AG08396 (cell line): ENCODE measurements around the gene ASB5.
"Not testable (repeated sequence)": the region's sequence is repeated elsewhere in the genome, so short reads cannot be mapped to it uniquely, and the experiment has no call there.

ENCODE experiments used
- DNase-seq: peaks from one replicate; pipeline ENCODE4 v3.0.0; 2012; ENCODE audit warnings: low spot score, mixed read lengths

The ASB5 gene, protein sequence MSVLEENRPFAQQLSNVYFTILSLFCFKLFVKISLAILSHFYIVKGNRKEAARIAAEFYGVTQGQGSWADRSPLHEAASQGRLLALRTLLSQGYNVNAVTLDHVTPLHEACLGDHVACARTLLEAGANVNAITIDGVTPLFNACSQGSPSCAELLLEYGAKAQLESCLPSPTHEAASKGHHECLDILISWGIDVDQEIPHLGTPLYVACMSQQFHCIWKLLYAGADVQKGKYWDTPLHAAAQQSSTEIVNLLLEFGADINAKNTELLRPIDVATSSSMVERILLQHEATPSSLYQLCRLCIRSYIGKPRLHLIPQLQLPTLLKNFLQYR

DNA sequence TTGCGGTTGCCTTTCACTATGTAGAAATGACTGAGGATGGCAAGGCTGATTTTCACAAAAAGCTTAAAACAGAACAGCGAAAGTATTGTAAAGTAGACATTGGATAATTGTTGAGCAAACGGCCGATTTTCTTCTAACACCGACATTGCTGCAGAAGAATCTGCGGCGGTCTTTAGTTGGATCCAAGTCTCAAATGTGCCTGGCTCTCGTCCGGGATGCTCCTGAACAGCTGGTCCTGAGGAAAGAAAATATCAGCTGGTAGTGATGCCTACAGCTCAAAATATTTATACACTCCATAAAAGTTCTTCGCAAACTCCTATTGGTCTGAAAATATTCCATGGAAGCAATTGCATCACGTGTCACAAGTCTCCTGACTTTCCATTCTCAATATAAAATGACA lies at the start of gene ASB5:
Gene ASB5, minus strand, starts transcription at position 260 of the 400 bp plus-strand sequence. Its CDS starts 114 bp downstream, at position 146.
- DNase-seq = no peak

DNA sequence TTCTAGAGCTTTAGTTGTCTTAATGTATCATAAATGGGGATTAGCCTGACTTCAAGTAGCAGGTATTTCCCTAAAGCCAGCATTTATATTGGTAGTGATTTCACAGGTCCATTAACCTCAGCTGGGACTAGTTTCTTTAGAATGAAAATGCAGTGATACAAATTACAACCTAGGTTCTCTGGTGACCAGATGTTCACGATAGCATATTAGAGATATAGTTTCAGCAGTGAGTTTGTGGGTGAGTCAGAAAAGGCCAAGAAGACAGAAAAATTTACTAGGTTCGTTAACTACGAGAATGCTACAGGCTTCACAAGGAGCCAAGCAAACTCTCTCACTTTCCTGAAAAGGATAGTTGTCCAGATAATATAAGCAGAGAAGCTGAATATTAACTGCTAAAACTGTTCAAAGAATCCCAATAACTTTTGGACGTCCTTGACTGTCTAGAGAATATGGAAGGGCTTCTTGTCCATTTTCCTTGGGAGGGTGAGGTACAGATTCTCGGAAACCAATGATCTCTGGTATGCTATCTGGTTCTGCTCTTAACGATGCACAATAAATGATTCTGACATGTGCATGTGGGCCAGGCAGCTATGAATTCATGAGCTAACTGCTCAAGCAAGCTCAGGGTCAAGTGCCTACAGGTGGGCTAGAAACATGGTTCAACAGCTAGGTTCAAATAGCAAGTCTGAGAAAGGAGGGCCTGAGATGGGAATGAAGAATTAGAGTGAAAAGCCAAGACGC lies 44.7 kb upstream of the ASB5 start:
- DNase-seq = no peak

DNA sequence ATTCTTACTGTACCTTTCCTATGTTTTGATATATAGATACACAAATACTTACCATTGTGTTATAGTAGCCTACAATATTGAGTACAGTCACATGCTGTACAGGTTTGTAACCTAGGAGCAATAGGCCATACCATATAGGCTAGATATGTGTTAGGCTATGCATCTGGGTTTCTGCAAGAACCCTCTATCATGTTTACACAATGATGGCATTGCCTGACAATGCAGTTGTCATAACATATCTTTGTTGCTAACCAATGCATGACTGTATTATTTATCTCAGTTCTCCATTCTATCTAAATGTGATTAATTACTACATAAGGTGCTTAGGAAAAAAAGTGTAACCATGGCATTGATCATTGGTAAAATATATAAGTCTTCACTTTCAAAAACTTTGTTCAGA lies 40.8 kb upstream of the ASB5 start:
- no peak for DNase-seq

DNA sequence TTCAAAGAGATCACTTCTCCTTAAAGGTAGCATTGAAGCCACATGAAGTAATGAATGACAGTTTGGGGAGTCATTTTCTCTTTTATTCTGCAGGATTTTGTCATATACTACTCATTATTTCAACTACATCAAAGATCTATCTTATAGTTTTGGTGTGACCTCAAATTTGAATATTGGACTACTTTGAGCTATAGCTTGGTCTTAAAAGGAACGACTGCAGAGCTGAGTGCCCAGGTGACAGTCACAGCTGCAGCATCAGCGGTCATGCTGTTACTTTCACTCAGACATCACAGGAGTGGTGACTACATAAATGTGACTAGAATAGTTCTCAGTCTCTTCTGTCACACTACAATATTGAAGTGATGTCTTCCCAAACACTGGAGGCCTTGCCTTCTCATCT lies 40.0 kb upstream of the ASB5 start:
- DNase-seq = no peak

DNA sequence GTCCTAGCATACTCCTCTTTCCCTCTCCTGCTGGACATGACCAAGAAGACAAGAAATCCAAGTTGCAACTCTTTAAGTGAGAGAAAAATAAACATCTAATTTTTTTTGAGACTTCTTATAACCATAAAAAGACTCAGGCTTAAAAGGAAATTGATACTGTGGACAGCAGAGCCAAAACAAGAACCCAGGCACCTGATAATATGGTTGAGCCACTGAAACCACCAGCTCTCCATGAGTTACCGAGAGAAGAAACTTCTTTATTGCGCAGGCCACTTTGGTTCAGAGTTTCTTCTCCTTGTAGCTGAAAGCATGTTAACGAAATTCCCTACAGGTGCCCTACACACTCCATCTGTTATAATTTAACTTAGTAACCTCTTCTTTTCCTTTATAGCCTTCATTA lies 39.4 kb upstream of the ASB5 start:
- DNase-seq = no peak

DNA sequence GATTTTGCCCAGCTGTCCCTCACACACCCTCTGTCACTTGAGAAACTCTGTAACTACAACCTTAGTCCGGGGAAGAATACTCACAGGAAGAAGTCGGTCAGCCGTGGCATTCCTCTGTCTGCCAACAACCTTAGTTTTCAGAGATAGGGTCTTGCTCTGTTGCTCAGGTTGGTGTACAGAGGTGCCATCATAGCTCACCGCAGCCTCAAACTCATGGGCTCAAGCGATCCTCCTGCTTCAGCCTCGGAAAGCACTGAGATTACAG lies 38.6 kb upstream of the ASB5 start:
- no peak for DNase-seq

DNA sequence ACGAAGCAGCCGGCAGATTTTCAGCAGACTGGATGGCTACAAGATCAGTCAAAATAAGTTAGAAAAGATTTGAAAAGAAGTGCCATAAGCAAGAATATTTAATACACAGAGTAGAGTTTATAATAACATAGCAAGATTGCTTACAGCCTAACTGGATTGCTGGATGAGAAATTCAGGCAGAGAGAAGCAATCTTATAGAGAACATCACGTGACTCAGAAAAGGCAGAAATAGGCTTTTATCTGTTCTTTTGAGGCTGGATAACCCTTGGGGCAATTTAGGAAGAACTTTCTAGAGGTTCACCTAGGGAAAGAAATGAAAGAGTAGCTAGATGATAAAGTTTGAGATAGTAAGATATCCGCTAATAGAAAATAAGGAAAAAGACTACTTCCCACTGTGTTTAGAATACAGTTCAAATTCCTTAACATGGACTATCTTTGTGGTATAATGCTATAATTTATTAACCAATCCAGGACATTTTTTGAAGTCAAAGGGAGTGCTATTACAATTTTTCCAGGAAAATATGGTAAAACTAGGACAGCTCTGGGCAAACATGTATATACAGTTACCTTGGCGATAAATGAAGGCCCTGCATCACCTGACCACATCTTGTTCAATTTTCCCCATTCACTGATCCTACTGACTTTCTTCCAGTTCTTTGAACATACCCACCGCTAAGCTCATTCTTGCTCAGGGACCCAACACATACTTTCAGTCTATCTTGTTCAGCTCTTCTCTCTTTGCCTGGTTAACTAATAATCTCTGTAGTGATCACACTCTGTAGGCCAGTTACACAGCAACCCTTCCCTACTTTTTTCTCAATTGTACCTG lies 38.0 kb upstream of the ASB5 start:
- no peak for DNase-seq

DNA sequence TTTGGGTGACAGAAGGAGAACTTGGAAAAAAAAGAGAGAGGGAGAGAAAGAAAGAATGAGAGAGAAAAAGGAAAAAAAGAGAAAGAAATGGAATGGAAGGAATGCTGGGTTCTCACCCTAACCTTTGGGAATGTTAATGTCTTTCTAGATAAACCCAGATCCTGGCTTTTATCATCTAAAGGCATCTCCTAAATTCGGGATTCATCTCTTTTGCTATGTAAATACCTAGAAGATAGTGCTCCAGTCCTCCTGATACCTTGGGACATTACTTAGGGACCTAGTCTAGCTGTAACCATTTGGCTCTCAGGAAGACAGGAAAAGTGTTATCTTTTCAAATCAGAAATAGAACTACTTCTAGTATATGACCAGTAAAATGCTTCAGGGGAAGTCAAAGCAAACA lies 34.9 kb upstream of the ASB5 start:
- no peak for DNase-seq

DNA sequence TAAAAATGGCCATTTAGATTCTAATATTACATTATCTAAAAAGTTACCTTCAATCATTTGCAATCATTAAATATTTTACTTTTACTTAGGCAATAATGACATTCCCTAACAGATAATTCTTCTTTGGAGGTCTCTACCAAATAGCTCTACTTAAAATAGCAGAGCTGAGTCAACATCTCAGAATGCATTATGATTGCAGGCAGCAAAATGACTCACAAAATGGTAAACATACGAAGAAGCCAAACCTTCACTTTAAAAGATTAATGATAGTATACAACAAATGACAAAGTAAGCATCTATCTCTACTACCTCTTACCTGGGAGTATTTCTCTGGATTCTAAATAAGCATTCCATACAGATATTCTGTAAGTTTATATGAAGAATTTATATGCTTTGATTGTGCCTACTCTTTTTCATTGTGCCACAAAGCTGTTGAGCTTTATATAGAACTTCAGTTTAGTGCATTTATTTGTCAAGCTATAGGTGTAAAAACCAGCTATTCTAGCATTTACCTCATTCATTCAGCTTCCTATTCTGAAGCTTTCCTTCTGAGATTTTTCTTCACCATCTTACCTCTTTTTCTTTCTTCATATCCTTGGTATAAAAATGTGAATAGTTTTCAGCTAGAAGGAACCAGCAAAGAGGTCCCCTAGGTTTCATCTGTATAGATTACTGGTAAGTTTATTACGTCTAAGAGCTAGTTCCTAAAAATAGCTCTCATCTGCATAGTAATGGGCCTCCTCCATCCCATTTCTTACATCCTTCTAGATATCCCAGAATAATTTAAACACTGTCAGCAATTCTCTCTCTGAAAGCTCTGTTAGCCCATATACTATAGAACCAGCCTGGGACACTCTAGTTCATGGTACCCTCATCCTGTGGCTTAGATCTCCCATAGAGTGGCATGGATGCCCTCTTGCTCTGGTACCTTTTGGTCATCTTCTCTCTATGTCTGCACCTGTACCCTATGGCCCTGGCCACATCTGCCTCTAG lies 33.6 kb upstream of the ASB5 start:
- DNase-seq = peak; percentile 35

DNA sequence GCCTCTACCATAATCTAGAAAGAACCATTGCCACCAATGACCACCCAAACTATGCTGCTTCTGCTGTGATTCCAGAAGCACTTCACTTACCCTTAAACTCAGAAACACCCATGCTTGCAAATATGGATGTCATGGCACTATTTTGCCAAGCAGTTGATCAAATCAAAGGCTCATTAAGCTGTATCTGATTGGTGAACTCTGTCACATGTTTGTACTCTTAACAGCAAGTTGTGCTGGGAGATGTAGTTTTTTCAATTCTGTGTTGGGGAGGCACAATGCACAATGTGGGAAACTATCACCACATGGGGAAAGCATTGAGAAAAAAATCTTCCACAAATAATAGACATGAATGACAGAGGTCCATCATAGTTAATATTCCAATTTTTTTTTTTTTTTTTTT lies 31.5 kb upstream of the ASB5 start:
- DNase-seq = no peak

DNA sequence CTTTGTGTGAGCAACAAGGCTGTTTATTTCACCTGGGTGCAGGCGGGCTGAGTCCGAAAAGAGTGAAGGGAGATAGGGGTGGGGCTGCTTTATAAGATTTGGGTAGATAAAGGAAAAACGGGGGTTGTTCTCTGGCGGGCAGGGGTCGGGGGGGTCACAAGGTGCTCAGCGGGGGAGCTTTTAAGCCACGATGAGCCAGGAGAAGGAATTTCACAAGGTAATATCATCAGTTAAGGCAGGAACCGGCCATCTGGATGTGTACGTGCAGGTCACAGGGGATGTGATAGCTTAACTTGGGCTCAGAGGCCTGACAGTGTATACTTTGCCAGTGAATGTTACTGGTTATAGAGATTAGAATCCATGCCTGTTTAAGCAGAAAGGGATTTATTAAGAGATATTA lies 31.0 kb upstream of the ASB5 start:
- no peak for DNase-seq

DNA sequence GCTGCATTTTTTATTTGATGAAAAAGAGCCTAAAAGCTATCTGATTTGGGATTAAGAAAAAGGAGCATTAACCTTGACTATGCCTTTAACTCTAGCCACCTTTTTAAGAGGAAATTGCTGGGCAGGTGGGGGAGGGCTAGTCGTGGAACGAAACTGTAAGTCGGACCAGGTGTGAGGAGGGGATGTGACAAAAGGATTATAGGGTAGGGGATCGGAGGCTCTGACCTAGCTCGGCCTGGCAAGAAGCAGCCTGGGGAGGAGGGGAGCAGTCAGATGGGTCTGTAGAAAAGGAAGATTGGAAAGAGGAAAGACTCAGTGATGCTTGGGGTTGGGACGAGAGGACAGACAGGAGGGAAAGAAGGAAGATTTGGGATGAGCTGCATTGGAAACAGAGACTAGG lies 29.6 kb upstream of the ASB5 start:
- DNase-seq = no peak

DNA sequence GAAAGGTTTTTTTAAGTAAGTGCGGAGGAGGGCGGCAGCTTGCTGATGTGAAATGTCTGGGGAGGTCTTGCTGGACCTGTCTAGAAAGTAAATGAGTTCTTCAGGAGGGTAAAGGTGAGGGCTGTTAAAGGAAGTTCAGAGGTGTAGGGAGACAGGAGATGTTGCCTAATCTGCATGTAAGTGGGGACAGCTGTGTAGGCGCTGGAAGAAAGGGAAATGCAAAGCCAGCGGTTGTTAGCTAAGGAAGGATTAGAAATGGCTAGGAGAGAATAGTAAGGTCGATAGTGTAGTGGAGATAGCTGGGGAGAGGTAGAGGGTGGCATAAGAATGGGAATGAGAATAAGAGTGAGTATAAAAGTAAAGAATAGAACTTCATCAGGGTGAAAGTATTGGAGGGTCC lies 26.9 kb upstream of the ASB5 start:
- DNase-seq = not testable (repeated sequence)

DNA sequence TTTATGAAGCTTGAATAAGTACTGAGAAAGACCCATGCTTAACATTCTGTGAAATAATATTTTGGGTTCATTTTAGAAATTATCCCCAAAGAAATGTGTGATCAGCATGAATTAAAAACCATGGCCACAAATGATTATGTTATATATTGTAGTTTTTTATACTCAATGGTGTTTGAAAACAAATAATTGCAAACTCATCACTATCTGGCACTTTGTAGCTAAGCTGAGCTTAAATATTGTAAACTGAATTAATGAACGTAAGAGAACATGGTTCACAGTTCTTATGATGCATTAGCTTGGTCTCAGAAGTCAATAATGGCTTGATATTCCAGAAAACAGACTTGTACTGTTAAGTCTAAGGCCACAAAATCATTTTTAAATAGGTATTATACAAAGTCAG lies 24.6 kb upstream of the ASB5 start:
- DNase-seq = no peak

DNA sequence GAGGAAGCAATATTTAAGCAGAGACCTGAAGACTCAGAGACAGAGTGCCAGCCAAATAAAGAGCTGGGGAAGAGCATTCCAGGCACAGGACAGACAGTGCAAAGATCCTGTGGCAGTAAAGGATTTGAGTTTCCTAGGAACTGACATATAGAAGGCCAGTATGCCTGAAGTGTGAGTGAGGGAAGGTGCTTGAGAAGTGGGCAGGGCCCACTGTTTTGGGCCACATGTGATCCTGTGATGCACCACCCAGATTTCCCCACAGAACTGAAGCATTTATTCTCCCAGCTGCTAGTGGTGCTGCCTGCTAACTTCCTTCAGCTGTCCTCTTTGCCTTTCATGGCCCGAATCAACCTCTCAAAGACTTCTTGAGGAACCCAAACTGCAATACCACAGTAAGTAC lies 23.9 kb upstream of the ASB5 start:
- no peak for DNase-seq

DNA sequence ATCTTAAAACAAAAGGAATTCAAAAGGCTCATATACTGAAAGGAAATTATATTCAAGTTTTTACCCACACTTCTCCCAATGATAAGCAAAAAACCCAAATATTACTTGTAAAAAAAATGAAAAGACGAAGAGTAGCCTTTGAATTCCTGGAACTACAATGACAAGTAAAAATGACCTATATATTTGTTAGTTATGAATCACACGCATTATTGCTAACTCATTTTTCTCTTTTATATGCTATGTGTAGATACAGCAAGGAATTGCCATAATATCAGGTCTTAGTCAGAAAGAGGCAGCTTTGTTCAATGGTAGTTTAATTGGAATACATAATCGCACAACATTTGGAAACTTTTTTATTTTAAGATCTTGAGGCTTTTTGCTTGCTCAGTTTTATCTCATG lies 22.7 kb upstream of the ASB5 start:
- DNase-seq = no peak

DNA sequence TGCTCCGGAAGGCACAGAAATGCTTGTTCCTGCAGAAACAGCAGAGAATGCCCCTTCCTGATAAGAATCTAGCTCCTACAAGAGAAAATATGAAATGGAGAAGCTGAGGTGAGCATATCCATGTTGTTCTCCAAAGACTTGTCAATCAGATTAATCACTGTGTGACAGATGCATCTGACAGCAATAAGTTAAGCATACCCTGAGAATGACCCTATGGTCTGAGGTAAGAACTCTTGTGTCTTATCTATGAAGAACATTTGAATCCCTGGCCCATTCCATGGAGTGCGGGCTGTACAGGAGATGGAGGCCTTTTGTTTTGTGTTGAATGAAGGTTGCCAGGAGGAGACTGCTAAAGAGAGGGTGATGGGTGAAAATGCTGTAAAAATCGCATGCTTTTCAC lies 21.5 kb upstream of the ASB5 start:
- DNase-seq = no peak

DNA sequence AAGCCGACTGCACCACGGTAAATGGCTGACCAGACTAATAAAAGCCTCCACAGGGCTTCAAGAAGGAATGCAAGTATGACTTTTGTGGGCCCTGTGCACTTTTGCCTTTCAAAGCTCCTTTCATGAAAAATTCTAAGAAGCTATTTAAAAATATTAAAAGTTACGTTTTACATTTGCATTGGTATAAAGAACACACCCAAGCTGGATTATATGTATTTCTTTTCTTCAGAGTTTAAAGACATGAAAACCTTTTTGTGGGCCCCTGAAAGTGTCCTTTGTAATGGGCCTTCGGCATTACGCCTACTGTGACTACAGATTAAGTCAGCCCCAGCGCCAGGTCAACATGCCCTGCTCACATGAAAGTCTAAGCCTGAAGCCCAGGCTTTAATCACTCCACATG lies 20.5 kb upstream of the ASB5 start:
- DNase-seq = no peak

DNA sequence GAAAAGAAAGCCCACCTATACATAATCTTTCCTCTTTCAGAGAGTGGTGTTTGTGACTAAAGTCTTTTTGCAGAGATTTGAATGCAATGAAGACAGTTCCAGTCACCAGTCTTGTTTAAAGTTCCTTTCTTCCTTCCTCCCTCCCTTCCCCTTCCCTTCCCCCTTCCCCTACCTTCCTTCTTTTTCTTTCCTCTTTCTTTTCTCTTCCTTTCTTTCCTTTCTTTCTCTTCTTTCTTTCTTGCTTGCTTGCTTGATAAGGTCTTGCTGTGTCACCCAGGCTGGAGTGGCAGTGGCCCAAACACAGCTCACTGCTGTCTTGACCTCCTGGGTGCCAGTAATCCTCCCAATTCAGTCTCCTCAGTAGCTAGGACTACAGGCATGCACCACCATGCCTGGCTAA lies 19.0 kb upstream of the ASB5 start:
- DNase-seq = no peak

DNA sequence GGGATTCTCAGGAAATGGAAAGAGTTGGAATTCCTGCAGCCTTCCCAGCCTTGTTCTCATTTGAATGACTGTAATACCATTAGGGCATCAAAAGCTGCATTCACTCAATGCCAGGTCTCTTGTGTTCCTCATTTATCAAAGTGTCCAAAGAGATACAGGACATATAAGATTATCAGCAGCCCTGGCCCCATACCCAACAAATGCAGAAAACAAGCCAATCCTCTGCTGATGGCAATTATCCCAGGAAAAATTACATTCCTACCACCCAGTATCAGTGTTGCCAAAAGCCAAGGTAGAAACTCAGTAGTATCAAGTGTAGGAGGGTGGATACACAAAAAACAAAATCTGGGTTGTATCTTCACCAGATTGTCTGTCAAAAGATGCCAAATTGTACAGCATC lies 18.5 kb upstream of the ASB5 start:
- no peak for DNase-seq

DNA sequence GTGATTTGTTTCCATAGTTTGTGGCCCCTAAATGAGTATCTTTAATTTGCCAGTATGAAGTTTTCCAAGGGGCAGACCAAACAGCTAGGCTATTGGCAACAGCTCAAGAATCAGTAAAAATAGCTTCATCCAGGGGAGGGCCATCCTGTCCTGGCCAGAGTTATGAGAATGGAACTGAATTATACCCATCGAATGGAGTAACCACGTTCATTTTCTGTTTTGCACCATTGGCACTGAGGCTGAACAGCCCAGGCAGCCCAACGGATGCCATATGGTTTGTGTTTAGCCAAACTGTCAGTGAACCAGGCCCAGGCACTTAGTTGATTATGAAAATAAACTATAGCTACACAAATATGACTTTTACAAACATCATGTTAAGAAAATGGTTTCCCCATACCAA lies 17.7 kb upstream of the ASB5 start:
- DNase-seq = peak; percentile 17

DNA sequence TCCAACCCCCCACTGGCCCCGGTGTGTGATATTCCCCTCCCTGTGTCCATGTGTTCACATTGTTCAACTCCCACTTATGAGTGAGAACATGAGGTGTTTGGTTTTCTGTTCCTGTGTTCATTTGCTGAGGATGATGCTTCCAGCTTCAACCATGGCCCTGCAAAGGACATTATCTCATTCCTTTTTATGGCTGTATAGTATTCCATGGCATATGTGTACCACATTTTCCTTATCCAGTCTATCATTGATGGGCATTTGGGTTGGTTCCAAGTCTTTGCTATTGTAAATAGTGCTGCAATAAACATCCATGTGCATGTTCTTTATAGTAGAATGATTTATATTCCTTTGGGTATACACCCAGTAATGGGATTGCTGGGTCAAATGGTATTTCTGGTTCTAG lies 10.5 kb upstream of the ASB5 start:
- DNase-seq = not testable (repeated sequence)
